Keratinocyte (primary cell): ENCODE data around the gene SMPDL3A. TPM values are rescaled to one million over a fixed set of nuclear protein-coding genes. Genes with fewer than 3 reads are reported as not detected.

Experiments
- DNase-seq: peaks from one replicate; pipeline ENCODE4 v3.0.0-alpha.2; 2011; ENCODE audit warnings: low read depth, missing footprints, low spot score
- FAIRE-seq: peaks from 2 replicates; lab custom pipeline; 2011; peaks lifted over from hg19 to GRCh38; lab: Jason Lieb, UNC
- H2AFZ ChIP-seq: 2 replicates; pipeline ENCODE4 v1.6.0; 2012; ENCODE audit warnings: low read length, control low read depth, inconsistent platforms; ENCODE audit not compliant: control insufficient read depth
- H3K27ac ChIP-seq: 2 replicates; pipeline ENCODE4 v1.5.1; 2011; ENCODE audit warnings: low read length; ENCODE audit not compliant: control insufficient read depth, insufficient read depth
- H3K27me3 ChIP-seq: 3 replicates; pipeline ENCODE4 v1.6.0; 2011; ENCODE audit warnings: low read length; ENCODE audit not compliant: control insufficient read depth, insufficient read depth; ENCODE audit errors: extremely low read depth
- H3K36me3 ChIP-seq, 2 experiments: 2 replicates in 1 of 2; 3 replicates in 1 of 2; pipeline ENCODE4 v1.5.1; 2011; ENCODE audit warnings: low read length in 2 of 2, mild to moderate bottlenecking in 1 of 2; ENCODE audit not compliant: control insufficient read depth in 2 of 2, insufficient read depth in 2 of 2; ENCODE audit errors: extremely low read depth in 1 of 2
- H3K4me1 ChIP-seq: 3 replicates; pipeline ENCODE4 v1.5.1; 2011; ENCODE audit warnings: low read length; ENCODE audit not compliant: control insufficient read depth, insufficient read depth; ENCODE audit errors: extremely low read depth
- H3K4me2 ChIP-seq: 3 replicates; pipeline ENCODE4 v1.6.0; 2011; ENCODE audit warnings: low read depth, low read length; ENCODE audit not compliant: control insufficient read depth, insufficient read depth; ENCODE audit errors: extremely low read depth
- H3K4me3 ChIP-seq, 3 experiments: fragments of 200-600 bp in 1 of 3; sonication (generic) in 1 of 3; 2 replicates in 2 of 3; 3 replicates in 1 of 3; pipeline ENCODE4 v1.5.1; 2011 to 2016; ENCODE audit warnings: low read length in 3 of 3, mild to moderate bottlenecking in 3 of 3, control low read depth in 2 of 3, inconsistent platforms in 1 of 3, low read depth in 1 of 3, mixed read lengths in 1 of 3, mixed run types in 1 of 3, moderate library complexity in 1 of 3; ENCODE audit not compliant: control insufficient read depth in 2 of 3, insufficient read depth in 2 of 3; ENCODE audit errors: extremely low read depth in 1 of 3
- H3K79me2 ChIP-seq: 2 replicates; pipeline ENCODE4 v1.6.0; 2012; ENCODE audit warnings: low read length; ENCODE audit not compliant: control insufficient read depth, insufficient read depth
- H3K9ac ChIP-seq: 3 replicates; pipeline ENCODE4 v1.6.0; 2011; ENCODE audit warnings: low read length; ENCODE audit not compliant: control insufficient read depth, insufficient read depth; ENCODE audit errors: extremely low read depth
- H3K9me1 ChIP-seq: 3 replicates; pipeline ENCODE4 v1.6.0; 2011; ENCODE audit warnings: low read length; ENCODE audit not compliant: control insufficient read depth, insufficient read depth; ENCODE audit errors: extremely low read depth
- H3K9me3 ChIP-seq: 2 replicates; pipeline ENCODE4 v1.5.1; 2012; ENCODE audit warnings: low read depth, low read length; ENCODE audit not compliant: control insufficient read depth
- H4K20me1 ChIP-seq: 3 replicates; pipeline ENCODE4 v1.6.0; 2011; ENCODE audit warnings: low read length; ENCODE audit not compliant: control insufficient read depth, insufficient read depth; ENCODE audit errors: extremely low read depth
- EZH2 ChIP-seq: IDR thresholded peaks from one replicate; pipeline ENCODE4 v1.6.1; 2012; ENCODE audit warnings: inconsistent platforms, mild to moderate bottlenecking, low read length, moderate library complexity
- dilution Hi-C: fragments of 300-500 bp; cut with MboI; formaldehyde crosslinking; loops from one replicate; pipeline ENCODE4 v1.7.0; 2020; ENCODE audit warnings: low sequenced_read_pairs; ENCODE audit not compliant: extremely low pct_ligation_motif_present
- polyA plus RNA-seq, 5 experiments: library from polyadenylated mRNA; depleted of rRNA in 3 of 5; stranded (reverse) in 3 of 5; stranded (forward) in 1 of 5; unstranded in 1 of 5; fragments of >200 nt; gene quantifications; 1 replicate in 1 of 5; 2 replicates in 3 of 5; 3 replicates in 1 of 5; pipeline versions ENCODE4 v1.2.1 to v1.2.3, GENCODE V29; 2011 to 2012; ENCODE audit warnings: missing spikeins in 2 of 5, low read depth in 1 of 5, low replicate concordance in 1 of 5
- TF ChIP-seq, protein P1 (sequence below), 3 experiments: IDR thresholded peaks in 1 of 3; conservative IDR thresholded peaks in 1 of 3; optimal IDR thresholded peaks in 1 of 3; 2 replicates in 2 of 3; 3 replicates in 1 of 3; pipeline versions ENCODE3 to v1.5.1; 2011; ENCODE audit warnings: low read length in 3 of 3, mild to moderate bottlenecking in 3 of 3, moderate library complexity in 2 of 3, control low read depth in 1 of 3, inconsistent platforms in 1 of 3; ENCODE audit not compliant: insufficient read depth in 2 of 3; ENCODE audit errors: extremely low read depth in 1 of 3

Gene SMPDL3A
- polyA plus RNA-seq, 1 donor (not counting 4 experiments of a cell fraction or from before 2014, with no cell fraction given) = 10.8 TPM

DNA sequence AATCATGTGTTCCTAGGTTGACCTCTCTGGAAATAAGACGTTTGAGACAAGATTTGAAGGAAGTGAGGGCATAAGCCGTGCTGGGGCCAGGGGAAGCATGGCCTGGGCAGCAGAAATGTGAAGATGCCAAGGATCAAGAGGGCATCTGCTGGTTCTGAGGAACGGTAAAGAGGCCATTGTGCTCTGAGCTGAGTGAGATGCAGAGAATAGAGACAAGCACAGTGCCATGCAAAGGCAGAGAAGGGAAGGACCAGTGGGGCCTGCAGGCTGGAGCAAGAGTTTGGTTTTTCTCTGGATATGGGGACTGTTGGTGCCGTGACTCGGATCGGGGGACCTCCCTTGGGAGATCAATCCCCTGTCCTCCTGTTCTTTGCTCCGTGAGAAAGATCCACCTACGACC, 50.8 kb downstream of the SMPDL3A start:
- no peak for FAIRE-seq
- Histone ChIP-seq H3K27me3 (no peaks in the 10 kb centered on the region), H3K4me2 (no peak overlapping the region), H3K9me1 (no peaks in the 10 kb centered on the region), H3K27ac (no peak overlapping the region), H4K20me1 (no peaks in the 10 kb centered on the region), H3K4me3 (no peak overlapping the region), H3K4me1 (no peaks in the 10 kb centered on the region), H3K79me2 (no peaks in the 10 kb centered on the region), H3K9me3 (no peaks in the 10 kb centered on the region), H3K36me3 (no peaks in the 10 kb centered on the region), H3K9ac (no peak overlapping the region), H2AFZ (no peak overlapping the region)
- dilution Hi-C loops = no loop called here
- DNase-seq = no peak
- TF ChIP-seq, protein P1, sequence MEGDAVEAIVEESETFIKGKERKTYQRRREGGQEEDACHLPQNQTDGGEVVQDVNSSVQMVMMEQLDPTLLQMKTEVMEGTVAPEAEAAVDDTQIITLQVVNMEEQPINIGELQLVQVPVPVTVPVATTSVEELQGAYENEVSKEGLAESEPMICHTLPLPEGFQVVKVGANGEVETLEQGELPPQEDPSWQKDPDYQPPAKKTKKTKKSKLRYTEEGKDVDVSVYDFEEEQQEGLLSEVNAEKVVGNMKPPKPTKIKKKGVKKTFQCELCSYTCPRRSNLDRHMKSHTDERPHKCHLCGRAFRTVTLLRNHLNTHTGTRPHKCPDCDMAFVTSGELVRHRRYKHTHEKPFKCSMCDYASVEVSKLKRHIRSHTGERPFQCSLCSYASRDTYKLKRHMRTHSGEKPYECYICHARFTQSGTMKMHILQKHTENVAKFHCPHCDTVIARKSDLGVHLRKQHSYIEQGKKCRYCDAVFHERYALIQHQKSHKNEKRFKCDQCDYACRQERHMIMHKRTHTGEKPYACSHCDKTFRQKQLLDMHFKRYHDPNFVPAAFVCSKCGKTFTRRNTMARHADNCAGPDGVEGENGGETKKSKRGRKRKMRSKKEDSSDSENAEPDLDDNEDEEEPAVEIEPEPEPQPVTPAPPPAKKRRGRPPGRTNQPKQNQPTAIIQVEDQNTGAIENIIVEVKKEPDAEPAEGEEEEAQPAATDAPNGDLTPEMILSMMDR (optimal IDR thresholded peaks at IDR 0.05 in 1 of 3, IDR thresholded peaks at IDR 0.05 in 1 of 3, conservative IDR thresholded peaks at IDR 0.05 in 1 of 3; ENCODE audit: extremely low read depth in 1 of 3, insufficient read depth in 2 of 3, low read length in 3 of 3) = no peak
- TF ChIP-seq EZH2 = no peak

DNA sequence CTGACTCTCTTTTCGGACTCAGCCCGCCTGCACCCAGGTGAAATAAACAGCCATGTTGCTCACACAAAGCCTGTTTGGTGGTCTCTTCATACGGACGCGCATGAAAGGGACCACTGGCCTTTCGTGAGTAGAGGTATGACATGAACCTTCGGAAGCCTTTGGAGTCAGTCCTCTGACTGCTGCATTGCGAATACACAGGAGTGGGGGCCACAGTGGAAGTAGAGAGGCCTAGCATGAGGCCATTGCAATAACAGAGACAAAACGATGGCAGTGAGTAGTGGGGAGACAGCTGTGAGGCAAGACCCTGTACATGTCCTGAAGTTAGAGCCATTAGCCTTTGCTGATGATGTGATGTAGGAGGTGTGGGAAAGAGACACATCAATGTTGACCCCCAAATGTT, 56.4 kb downstream of the SMPDL3A start:
- Histone ChIP-seq H3K27ac (no peak overlapping the region), H2AFZ (no peak overlapping the region)
- FAIRE-seq = no peak

More for the DNA sequence above, 56.4 kb downstream of the SMPDL3A start:
- H3K4me1 ChIP-seq = no peaks in the 10 kb centered on the region
- no peaks in the 10 kb centered on the region for H3K36me3 ChIP-seq
- TF ChIP-seq, protein P1 (optimal IDR thresholded peaks at IDR 0.05 in 1 of 3, IDR thresholded peaks at IDR 0.05 in 1 of 3, conservative IDR thresholded peaks at IDR 0.05 in 1 of 3; ENCODE audit: extremely low read depth in 1 of 3, insufficient read depth in 2 of 3, low read length in 3 of 3) = no peak
- no peak for TF ChIP-seq EZH2
- H3K9ac ChIP-seq = no peak overlapping the region
- dilution Hi-C loops = no loop called here
- no peaks in the 10 kb centered on the region for H3K9me1 ChIP-seq
- H3K9me3 ChIP-seq = no peaks in the 10 kb centered on the region
- DNase-seq = no peak
- no peaks in the 10 kb centered on the region for H3K27me3 ChIP-seq
- H3K4me2 ChIP-seq = no peak overlapping the region
- no peaks in the 10 kb centered on the region for H3K79me2 ChIP-seq
- no peaks in the 10 kb centered on the region for H4K20me1 ChIP-seq
- H3K4me3 ChIP-seq = no peak overlapping the region
